Measurements from ENCODE around the gene ARAP1.

Gene ARAP1

DNA sequence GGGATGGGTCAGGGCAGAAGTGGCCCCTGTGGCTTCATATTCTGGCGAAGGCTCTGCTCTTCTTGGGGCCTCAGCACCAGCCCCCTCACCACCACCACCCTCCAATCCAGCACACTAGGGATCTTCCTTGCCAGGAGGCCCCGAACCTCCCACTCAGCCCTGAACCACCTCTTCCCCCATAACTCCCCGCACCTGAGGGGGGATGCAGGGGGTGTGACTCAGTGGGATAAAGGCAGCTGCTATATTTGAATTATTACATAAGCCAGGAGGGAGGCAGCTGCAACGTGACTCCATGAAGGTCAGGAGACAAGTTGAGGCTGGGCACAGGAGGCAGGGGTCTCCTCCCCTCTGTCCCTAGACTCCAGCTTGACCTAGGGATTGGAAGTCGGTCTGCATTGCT lies 72.3 kb downstream of the ARAP1 start:
- DNase-seq, result no peak

- DNase-seq, result no peak
Observed at GRCh38 chr11:72678524-72678923, 73.7 kb downstream of the ARAP1 start.

DNA sequence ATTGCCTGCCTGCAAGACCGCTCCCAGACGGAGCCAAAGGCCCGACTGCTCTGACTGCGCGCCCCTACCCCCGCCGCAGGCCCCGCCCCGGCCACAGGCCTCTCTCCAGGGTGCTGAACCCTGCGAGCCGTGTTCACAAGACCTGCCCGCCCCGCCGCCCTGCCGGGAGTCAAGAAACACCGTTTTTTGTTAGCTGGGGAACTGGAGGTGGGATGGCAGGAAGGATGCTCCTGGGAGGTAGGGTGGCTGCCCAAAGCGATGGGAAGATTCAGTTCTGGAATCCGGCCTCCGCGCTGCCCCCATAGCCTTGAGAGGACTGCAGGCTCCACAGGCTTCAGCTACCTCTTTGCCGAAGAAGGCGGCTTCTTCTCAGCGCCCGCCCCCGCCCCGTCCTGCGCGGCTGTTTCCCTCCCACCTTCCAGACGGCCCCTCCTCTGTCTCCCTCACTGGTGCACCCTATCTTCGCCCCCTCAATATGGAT lies 75.3 kb downstream of the ARAP1 start:
- DNase-seq, result no peak

DNA sequence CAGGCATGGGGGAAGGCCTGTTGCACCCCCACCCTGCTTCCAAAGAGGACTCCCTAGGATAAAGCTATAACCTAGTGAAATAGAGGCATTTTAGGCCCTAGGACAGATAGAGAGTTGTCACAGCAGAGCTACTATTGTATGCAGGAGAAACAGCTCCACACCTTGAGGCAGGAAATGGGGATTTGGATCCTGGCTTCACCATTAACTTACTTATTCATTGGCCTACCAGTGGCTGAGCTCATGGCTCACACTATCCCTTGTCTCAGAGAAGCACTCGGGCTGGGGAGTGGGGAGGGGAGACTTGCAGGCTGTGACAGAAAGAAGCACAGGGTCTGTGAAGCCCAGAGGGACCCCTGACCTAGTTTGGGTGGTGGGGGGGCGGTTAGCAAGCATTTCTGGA lies 77.0 kb downstream of the ARAP1 start:
- no peak for DNase-seq

GRCh38 chr11:72673943-72674828 lies 78.0 kb downstream of the ARAP1 start, which contains the start of gene PDE2A:
Gene PDE2A (minus strand): TSS chr11:72674422. CDS start chr11:72674207, 215 bp downstream.
- peak; percentile 45 for DNase-seq

- DNase-seq, result no peak
Observed at GRCh38 chr11:72673284-72673942, 78.8 kb downstream of the ARAP1 start.

DNA sequence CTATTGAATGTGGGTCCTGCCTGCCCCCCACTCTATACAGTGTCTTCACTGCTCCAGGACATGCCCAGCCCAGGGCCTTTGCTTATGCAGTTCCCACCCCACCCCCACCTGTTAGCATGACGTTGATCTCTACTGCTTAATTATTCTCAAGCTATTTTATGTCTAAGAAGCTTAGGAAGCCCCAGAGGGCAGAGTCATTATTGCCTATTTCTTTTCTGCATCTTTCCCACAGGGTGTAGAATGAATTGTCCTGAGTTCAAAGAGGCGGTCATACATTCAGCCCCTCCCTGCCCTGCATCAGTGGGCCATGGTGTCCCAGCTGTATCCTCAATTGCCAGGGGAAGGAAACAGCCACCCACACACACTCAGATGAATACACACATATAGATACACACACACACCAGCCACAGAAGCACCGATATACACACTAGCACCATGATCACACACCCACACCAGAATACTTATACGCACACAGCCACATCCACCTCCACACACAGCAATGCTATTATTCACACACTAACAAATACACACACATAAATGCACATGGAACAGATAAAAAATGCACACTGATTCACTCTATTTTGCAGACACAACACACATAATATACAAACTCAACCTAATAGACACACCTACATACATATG lies 79.5 kb downstream of the ARAP1 start:
- DNase-seq, result no peak

GRCh38 chr11:72671152-72672099 lies 80.8 kb downstream of the ARAP1 start:
- no peak for DNase-seq

GRCh38 chr11:72670041-72670440 lies 82.2 kb downstream of the ARAP1 start:
- no peak for DNase-seq

DNA sequence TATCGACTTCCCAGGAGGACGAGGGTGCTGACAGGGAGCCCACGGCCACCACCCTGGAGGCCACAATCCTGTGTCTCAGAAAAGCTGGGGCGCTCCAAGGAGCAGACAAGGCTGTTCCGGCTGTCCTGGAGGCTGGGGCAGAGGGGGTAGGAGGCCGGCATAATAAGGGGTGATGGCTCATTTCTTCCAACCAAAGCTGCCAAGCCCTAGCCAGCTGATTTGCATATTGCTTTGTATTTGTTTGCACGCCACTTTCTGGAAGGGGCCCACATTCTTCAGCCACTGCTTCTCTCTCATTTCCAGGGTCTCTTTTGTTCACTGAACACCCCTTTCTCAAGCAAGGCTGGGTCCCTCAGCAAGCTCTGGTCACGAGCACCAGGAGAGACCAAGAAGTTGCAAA lies 82.7 kb downstream of the ARAP1 start:
- no peak for DNase-seq

GRCh38 chr11:72668629-72669347 lies 83.4 kb downstream of the ARAP1 start:
- DNase-seq, result no peak

- no peak for DNase-seq
Observed at GRCh38 chr11:72665911-72666472, 86.2 kb downstream of the ARAP1 start.

DNA sequence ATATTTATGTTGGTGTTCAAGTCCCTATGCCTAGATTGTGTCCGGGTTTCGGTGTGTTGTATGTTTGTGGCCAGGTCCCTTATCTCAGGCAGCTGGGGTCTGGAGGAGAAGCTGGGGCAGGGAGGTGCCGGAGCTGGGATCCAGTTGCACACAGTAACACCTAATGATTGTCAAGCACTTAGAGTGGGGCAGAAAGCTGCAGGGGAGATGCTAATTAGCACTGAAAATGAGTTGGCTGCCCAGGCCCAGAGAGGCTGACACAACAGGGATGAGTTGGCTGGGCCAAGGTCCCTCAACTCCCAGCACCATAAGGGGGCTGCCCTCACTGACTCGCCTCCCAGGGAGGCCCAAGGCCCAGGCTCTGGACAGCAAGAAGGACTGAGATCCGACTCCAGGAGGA lies 90.2 kb downstream of the ARAP1 start:
- DNase-seq, result no peak

DNA sequence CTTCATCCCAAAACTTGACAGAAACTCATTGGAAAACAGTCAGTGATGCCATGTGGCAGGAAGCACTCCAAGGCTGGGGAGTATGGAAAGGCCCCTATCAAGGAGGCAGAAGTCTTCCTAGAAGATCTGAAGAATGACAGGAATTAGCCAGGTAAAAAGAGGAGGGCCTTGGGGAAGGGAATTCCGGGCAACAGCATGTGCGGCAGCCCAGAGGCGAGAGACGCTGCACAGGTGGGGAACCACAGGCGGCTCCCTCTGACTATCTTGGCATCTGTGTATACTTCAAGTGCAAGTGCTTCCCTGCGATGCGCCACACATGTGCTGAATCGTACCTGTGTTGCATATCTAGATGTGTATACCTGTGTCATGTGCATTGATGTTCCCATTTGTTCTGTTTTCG lies 90.7 kb downstream of the ARAP1 start:
- no peak for DNase-seq

DNA sequence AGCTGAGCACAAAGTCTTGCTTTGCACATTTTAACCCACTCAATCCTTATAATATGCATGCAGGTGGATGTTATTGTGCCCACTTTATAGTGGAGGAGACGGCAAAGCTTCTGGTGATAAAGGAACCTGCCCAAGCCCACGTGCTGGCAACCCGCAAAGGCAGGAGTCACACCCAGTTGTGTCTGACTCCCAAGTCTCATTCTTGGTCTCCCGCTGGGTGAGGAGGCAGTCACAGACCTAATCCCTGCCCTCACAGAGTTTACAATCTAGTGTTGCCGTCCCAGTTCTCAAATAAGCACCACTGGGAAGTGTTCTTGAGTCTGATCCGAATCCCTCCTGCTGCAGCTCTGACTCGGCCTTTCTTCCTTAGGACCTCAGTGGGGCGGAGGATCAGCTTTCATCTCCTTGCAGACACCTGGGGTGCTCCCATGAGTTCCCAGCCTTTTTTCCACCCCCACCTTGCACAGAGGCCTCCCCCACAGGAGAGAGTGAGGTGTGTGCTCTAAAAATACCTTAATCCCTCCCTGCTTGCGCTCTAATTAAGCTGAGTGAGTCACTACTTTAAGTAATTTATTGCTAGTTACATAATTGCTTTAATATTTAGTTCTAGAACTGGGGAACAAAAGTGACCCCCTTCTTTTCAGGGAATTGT lies 93.1 kb downstream of the ARAP1 start:
- no peak for DNase-seq

GRCh38 chr11:72657411-72658100 lies 94.7 kb downstream of the ARAP1 start:
- no peak for DNase-seq

DNA sequence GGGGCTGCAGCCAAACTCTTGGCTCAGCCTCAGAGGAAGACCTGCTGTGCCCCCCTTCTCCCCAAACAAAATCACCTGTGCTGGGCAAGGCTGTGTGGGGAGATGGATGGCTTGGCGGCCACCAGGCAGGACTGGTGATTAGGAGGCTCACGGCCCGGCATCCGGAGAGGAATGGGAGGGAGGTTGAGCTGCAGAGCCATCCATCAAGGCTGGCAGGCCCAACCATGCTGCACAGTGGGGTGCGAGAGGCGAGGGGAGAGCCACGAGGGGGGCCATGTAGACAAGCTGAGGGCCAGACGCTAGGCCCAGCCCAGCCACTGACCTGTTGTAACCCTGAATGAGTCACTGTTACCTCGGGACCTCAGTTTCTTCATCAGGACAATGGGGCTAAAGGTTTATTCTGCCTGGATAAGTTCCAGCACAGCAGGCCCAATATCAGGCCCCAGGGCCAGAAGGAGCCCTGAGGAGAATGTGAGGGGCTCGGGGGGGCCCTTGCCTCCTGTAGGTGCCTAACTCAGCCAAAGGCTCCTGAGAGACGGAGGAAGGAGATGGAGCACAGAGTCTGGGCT lies 96.2 kb downstream of the ARAP1 start:
- no peak for DNase-seq

DNA sequence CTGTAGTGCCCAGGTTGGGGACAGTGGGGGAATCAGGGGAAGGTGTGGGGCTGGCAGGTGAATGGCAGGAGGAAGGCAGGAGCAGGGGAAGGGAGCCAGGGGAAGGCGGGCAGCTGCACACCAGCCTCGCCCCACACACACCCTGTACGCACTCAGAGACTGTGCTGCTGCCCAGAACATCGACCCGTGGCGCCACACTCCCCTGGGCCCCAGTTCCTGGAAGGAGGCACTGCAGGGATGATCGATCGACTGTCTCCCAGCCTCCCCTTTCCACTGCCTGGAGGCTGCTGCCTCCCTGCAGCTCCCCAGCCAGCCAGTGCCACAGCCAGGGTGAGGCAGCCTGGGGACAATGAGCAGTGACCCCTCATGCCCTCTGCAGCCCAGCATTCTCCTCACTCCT lies 97.2 kb downstream of the ARAP1 start:
- no peak for DNase-seq

DNA sequence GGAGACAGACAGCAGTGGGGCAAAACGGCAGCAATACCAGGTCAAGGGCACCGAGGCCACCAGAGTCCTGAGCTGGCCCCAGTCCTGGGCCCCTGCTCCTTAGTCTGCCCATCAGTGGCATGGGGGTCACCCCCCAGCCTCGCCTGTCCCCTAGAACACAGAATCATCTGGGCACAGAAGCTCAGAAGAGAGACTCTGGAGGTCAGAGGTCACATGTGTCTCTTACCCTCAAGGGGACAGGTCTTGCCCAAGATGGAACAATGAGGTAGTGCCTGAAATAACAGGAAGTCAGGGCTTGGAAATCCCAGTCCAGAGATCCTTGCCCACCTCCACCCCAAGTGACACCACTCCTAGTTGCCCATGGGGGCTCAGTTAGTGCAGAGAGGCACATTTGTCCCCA lies 98.6 kb downstream of the ARAP1 start:
- no peak for DNase-seq
